ENCODE results near the gene KDM4C. TPM values are rescaled to one million over a fixed set of nuclear protein-coding genes. Genes with fewer than 3 reads are reported as not detected.

Gene KDM4C
- total RNA-seq, 1 donor from 2014 or later, result 63.5 TPM

GRCh38 chr9:7216004-7216841 is 458.4 kb downstream of the KDM4C start:
- no peak for TF ChIP-seq CTCF (IDR thresholded peaks at IDR 0.05; ENCODE audit: partially characterized antibody, unreplicated experiment)
- peaks cover 4% of the 10 kb centered on the region for H3K27me3 Mint-ChIP-seq (ENCODE audit: unreplicated experiment)
- DNase-seq, result no peak
- H3K36me3 Mint-ChIP-seq (ENCODE audit: unreplicated experiment), result no peaks in the 10 kb centered on the region
- H3K4me3 Mint-ChIP-seq (ENCODE audit: unreplicated experiment), result no peak overlapping the region
- H3K4me1 Mint-ChIP-seq (ENCODE audit: low read depth, unreplicated experiment), result no peaks in the 10 kb centered on the region
- peaks cover under 1% of the 10 kb centered on the region for H3K9me3 Mint-ChIP-seq (ENCODE audit: unreplicated experiment)
- H3K27ac Mint-ChIP-seq (ENCODE audit: unreplicated experiment), result no peak overlapping the region

GRCh38 chr9:7223981-7224380 is 466.2 kb downstream of the KDM4C start:
- no peak for TF ChIP-seq CTCF (IDR thresholded peaks at IDR 0.05; ENCODE audit: partially characterized antibody, unreplicated experiment)
- H3K27ac Mint-ChIP-seq (ENCODE audit: unreplicated experiment), result no peak overlapping the region
- H3K9me3 Mint-ChIP-seq (ENCODE audit: unreplicated experiment), result peaks cover 1% of the 10 kb centered on the region
- no peaks in the 10 kb centered on the region for H3K4me1 Mint-ChIP-seq (ENCODE audit: low read depth, unreplicated experiment)
- DNase-seq, result no peak
- H3K36me3 Mint-ChIP-seq (ENCODE audit: unreplicated experiment), result no peaks in the 10 kb centered on the region
- peaks cover 2% of the 10 kb centered on the region for H3K27me3 Mint-ChIP-seq (ENCODE audit: unreplicated experiment)
- no peak overlapping the region for H3K4me3 Mint-ChIP-seq (ENCODE audit: unreplicated experiment)

Other genes with a start within 250 kb of the KDM4C start
- gene GLDC, start 112.2 kb upstream of the KDM4C start, total RNA-seq (ENCODE audit: unreplicated experiment), result 42.9 TPM